HG02610 (cell line): ENCODE results near the gene DLK2.
A peak's percentile ranks its signal among the peaks of the same experiment; 100 is the strongest.
"Not testable (repeated sequence)": the region's sequence is repeated elsewhere in the genome, so short reads cannot be mapped to it uniquely, and the experiment has no call there.

Source experiments
- ATAC-seq: cut with Tn5 transposase; IDR thresholded peaks from one replicate; pipeline ENCODE4 v1.9.1; 2021; ENCODE audit warnings: mild to moderate bottlenecking, moderate library complexity; ENCODE audit not compliant: unreplicated experiment

DLK2 gene

GRCh38 chr6:43428874-43429273 lies 26.5 kb downstream of the DLK2 start:
- ATAC-seq: no peak

GRCh38 chr6:43428112-43428570 lies 27.2 kb downstream of the DLK2 start:
- ATAC-seq: no peak

GRCh38 chr6:43427406-43428111 lies 27.8 kb downstream of the DLK2 start, which contains the start of gene ABCC10:
Gene ABCC10 (plus strand): TSS chr6:43427541. CDS start chr6:43427979, 438 bp downstream.
- ATAC-seq: peak; percentile 91

GRCh38 chr6:43426928-43427405 lies 28.4 kb downstream of the DLK2 start:
- ATAC-seq: no peak

- ATAC-seq: not testable (repeated sequence)
These were observed 30.3 kb downstream of the DLK2 start for GRCh38 chr6:43425083-43425482.

- no peak for ATAC-seq
These were observed 33.5 kb downstream of the DLK2 start for GRCh38 chr6:43421831-43422230.

DNA sequence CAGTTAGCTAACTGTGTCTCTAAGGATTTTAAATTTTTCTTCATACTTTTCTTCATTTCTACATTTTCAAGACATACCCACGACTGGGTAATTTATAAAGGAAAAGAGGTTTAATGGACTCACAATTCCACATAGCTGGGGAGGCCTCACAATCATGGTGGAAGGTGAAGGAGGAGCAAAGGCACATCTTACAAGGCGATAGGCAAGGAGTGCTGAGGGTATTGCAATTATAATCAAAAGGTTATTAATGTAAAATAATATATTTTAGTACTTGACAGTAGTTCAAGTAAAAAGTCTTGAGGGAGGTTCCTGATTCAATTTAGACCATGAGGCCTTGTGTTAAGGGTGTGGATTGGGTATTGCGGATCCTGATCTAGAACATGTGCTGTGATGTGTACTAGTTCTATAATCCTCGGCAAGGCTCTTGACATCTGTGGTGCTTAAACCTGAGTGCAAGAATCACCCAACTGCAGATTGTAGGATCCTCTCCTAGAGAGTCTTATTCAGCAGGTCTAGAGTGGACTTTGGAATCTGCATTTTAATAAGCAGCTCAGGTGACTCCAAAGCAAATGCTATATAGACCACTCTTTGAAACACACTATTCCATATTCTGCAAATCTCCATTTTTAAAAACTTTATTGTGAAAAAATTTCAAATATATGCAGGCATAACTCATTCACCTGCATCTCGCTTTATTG lies 35.2 kb downstream of the DLK2 start:
- ATAC-seq: no peak

DNA sequence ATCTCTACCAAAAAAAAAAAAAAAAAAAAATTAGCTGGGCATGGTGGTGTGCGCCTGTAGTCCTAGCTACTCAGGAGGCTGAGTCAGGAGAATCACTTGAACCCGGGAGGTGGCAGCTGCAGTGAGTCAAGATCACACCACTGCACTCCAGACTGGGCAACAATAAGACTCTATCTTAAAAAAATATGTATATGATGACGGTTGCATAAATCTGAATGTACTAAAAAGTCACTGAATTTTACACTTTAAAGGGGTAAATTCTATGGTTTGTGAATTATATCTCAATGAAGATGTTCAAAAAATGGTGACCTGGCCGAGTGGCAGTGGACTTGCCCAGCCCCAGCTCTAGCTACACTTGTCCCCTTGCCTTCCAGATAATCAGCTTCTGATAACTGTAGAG lies 38.4 kb downstream of the DLK2 start:
- ATAC-seq: no peak

DNA sequence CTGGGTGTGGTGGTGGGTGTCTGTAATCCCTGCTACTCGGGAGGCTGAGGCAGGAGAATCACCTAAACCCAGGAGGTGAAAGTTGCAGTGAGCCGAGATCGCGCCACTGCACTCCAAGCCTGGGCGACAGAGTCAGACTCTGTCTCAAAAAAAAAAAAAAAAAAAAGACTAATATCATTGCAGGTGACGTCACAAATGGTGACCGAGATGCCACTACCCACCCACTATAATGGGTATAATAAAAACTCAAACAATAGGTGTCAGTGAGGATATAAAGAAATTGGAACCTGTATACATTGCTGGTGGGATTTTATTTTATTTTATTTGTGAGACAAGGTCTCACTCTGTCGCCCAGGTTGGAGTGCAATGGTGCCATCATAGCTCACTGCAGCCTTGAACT lies 40.1 kb downstream of the DLK2 start:
- not testable (repeated sequence) for ATAC-seq

GRCh38 chr6:43413002-43413401 lies 42.3 kb downstream of the DLK2 start:
- no peak for ATAC-seq

DNA sequence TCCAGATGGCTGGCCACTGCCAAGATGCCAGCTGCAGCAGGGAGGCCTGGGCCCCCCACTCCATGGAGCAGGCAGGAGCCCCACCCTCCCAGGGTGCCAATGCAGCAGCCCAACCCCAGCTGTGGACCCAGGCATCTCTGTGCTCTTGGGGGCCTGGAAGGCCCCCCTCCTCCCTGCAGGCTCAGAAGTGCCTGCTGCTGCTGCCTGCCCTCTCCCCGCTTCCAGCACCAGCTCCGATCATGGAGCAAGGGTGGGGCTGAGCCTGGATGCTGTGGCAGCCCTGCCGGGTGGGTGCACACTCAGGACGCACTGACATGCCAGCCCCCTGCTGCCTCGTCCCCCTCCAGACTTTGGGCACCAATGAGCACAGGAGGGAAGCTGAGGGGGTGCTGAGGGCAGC lies 42.8 kb downstream of the DLK2 start:
- no peak for ATAC-seq

- not testable (repeated sequence) for ATAC-seq
These were observed 44.6 kb downstream of the DLK2 start for GRCh38 chr6:43410776-43411175.

DNA sequence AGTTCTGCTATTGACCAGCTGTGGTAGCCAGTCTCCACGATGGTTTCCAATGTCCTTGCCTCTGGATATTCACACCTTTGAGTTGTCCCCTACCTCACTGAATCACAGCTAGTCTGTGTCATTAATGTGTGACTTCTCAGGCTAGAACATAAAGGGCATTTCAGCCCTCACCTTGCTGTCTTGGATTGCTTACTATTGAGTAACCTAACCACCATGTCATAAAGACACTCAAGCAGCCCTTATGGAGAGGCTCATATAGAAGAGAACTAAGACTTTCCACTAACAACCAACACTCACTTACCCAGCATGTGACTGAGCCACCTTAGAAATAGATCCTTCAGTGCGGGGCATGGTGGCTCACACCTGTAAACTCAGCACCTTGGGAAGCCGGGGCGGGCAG lies 47.1 kb downstream of the DLK2 start:
- no peak for ATAC-seq

GRCh38 chr6:43407296-43407695 lies 48.1 kb downstream of the DLK2 start:
- ATAC-seq: no peak

GRCh38 chr6:43405354-43405753 lies 50.0 kb downstream of the DLK2 start:
- no peak for ATAC-seq

- no peak for ATAC-seq
These were observed 52.5 kb downstream of the DLK2 start for GRCh38 chr6:43402820-43403219.

- ATAC-seq: no peak
These were observed 53.6 kb downstream of the DLK2 start for GRCh38 chr6:43401730-43402129.
